Anterior cingulate cortex (tissue), 58 donors: ENCODE measurements around the gene CD9.

Experiments
- DNase-seq, 58 donors: peaks; one replicate each; lab custom pipeline; 2025; lab: John Stamatoyannopoulos, UW

The CD9 gene

DNA sequence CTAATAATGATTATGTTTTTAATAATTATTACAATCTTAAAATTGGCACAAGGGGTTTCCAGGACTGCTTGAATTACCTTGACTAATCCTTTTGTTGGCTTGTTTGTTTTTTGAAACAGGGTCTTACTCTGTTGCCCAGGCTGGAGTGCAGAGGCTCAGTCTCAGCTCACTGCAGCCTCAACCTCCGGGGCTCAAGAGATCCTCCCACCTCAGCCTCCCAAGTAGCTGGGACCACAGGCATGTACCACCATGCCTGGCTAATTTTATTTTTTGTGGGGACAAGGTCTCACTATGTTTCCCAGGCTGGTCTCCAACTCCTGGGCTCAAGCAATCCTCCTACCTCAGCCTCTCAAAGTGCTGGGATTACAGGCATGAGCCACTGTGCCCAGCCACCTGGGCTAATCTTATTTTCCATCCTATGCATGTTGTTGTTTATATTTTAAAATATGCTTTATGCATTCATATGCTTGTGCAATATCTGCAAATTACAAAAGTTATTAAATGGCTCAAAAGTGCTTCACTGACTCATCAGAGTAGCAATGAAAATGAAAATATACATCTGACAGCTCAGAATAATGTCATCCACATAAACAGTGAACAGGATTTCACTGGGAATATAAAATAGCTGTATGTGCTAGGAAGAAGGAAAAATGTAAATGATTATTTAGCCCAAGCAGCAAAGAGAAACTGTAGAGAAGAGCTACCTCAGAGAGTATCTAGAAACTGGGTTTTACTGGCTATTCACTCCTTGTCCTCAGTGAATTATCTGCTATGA lies 85.5 kb downstream of the CD9 start:
- DNase-seq: no peak
